ENCODE measurements around the gene CT45A10. TPM values are rescaled to one million over a fixed set of nuclear protein-coding genes. Genes with fewer than 3 reads are reported as not detected.

Gene CT45A10
- total RNA-seq, 1 donor from 2014 or later: not detected

Other genes starting within 250 kb of the CT45A10 start
- not detected for gene CT45A1, start 179.8 kb downstream of the CT45A10 start, total RNA-seq
- not detected for gene CT45A3, start 125.3 kb downstream of the CT45A10 start, total RNA-seq
- not detected for gene CT45A5, start 107.9 kb downstream of the CT45A10 start, total RNA-seq
- not detected for gene CT45A6, start 90.7 kb downstream of the CT45A10 start, total RNA-seq
- gene CT45A2, start 73.4 kb downstream of the CT45A10 start, total RNA-seq: not detected
- not detected for gene CT45A7, start 56.2 kb downstream of the CT45A10 start, total RNA-seq
- not detected for gene CT45A8, start 38.9 kb downstream of the CT45A10 start, total RNA-seq
- not detected for gene CT45A9, start 21.6 kb downstream of the CT45A10 start, total RNA-seq
- not detected for gene SAGE1, start 272 bp upstream of the CT45A10 start, total RNA-seq
- gene MMGT1, start 80.5 kb upstream of the CT45A10 start, total RNA-seq: 11.2 TPM
- gene SLC9A6, start 92.0 kb upstream of the CT45A10 start, total RNA-seq: 8.3 TPM